Stimulated activated CD4-positive, alpha-beta T cell treated with anti-CD3 and anti-CD28 coated beads, Interleukin-1b, Interleukin-23, amount 100 ng/mL, for 24 hours (primary cell): ENCODE data around the gene ARMH2.
A peak's percentile ranks its signal among the peaks of the same experiment; 100 is the strongest.

Experiments used
- DNase-seq, 4 experiments: peaks; one replicate each; pipeline ENCODE4 v3.0.0-alpha.2; 2020; ENCODE audit warnings: low read depth in 4 of 4, low spot score in 1 of 4

ARMH2 gene

DNA sequence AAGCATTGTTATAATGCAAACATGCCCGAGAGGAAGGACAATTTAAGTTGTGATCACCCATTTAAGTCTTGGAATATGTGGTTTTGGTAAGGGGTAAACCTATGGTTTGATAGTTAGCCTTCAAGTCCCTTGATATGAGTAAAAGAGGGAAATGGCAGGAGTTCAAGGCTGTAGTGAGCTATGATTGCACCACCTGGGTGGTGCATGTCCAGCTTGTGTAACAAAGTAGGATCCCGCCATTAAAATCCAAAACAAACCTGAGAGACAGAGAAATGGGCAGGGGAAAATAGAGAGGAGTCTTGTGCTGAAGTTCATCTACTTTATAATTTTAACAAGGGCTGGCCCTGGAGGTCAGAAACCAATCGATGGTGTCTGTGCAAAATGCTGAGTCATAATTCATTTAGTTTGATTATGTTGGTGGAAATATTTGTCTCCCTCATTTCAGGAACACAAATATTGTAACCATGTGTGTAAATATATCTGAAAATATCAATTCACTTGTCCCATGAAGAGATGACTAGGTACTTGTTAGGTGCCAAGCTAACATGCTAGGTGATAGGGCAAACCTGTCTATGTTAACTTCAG, 23.2 kb upstream of the ARMH2 start:
- no peak for DNase-seq

DNA sequence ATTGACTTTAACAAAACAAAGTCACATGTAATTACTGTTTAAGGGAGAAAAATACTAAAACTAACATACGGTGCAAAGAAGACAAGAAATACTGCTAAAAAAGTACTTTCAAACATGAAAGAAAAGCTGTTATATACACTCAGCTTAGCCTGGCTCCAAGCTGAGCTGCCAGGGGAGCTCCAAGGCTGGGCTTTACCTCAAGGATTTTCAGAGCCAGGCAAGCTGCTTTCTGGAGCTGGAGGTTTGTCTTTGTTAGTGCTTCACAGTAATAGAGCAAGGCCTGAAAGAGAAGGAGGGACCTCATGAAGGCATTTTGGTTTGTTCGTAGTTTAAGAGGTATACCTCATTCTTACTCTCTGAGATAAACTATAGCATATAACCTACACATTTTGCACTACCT, 19.6 kb upstream of the ARMH2 start:
- DNase-seq = no peak

- no peak for DNase-seq
These were observed 11.0 kb upstream of the ARMH2 start for GRCh38 chr6:24809728-24810127.

DNA sequence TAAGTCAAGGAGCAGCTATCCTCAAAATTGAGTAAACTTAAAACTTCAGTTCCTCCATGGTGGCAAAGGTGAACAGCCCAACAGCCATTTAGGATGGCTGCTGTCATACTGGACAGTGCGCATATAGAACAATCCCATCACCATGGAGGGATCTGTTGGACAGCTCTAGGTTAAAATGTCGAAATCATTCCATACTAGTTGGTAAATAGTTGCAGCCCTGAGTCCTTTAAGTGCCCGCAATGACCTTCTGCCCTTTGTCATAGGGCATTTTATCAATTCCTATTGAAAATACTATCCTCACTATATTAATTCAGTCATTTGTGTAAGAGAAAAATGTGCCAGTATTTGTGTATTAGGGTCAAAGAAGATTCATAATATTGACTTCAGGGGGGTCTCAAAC, 8.9 kb upstream of the ARMH2 start:
- DNase-seq = no peak

DNA sequence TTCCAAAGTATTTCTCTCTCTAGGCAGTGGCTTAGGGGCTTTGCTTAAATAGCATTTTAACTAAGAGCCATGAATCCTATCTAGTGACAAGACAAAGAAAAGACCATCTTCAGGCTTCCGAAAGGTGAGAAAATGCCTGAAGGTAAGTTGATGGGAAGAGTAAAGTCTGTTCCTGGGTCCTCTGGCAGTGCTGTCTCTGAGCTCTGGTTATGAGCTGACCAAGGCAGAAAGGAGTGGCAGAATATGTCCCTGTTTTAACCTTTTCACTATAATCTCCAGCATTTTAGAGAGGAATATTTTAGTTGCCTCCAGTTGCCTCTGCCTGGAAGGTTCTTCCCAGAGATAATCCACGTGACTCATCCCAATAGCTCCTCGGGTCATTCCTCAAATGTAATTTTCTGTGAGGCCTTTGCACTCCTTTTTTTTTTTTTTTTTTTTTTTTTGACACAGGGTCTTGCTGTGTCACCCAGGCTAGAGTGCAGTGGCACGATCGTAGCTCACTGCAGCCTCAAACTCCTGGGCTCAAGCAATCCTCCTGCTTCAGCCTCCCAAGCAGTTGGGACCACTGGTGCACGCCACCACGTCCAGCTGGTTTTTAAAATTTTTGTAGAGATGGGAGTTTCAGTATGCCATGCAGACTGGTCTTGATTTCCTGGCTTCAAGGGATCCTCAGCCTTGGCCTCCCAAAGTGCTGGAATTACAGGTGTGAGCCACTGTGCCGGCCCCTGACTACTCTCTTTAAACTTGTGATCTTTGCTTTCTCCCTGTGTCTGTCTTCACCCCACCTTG, 3.7 kb upstream of the ARMH2 start:
- DNase-seq = no peak

DNA sequence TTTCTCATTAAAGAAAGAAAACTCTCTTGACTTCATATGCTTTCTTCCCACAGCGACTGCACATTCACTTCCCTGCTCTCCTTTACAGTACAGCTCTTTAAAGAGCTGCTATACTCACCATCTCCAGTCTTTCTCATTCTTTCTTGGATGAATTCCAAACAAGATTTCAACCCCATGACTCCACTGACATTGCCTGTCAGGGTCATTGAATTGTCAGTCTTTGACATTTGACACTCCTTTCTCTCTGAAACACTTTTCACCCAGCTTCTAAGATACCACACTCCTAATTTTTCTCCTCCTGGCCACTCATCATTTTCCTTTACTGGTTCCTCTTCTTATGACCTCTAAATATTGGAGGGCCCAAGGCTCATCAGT, 811 bp upstream of the ARMH2 start:
- no peak for DNase-seq

DNA sequence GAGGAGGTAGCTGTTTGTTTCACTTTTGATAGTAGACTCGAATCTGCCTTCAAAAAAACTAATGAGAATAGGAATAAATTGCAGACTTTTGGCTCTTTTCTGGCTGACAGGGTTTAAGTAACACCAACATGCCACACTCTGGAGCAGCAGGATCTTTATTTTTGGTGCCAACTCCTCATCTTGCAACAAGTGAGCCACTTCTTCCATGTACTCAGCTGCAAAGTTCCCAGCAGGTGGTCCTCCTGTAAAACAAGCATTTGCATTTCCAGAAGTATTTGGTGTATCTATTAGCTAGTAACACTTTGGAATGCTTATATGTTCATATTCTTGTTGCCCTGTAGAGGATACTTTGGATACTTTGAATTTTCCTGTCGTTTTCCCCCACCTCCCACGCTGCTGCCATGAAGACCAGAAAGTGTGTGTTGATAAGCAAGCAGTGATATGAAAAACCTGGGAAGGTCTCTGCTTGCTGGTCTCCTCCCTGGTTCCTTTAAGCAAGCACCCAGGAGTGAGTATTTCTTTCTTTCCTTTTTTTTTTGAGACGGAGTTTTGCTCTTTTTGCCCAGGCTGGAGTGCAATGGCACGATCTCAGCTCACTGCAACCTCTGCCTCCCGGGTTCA, 1.0 kb downstream of the ARMH2 start:
- no peak for DNase-seq

GRCh38 chr6:24796616-24797290, 2.0 kb downstream of the ARMH2 start:
- DNase-seq = peak in 1 of 4 experiments; percentile 7

- no peak for DNase-seq
These were observed 3.6 kb downstream of the ARMH2 start for GRCh38 chr6:24795106-24795505.

DNA sequence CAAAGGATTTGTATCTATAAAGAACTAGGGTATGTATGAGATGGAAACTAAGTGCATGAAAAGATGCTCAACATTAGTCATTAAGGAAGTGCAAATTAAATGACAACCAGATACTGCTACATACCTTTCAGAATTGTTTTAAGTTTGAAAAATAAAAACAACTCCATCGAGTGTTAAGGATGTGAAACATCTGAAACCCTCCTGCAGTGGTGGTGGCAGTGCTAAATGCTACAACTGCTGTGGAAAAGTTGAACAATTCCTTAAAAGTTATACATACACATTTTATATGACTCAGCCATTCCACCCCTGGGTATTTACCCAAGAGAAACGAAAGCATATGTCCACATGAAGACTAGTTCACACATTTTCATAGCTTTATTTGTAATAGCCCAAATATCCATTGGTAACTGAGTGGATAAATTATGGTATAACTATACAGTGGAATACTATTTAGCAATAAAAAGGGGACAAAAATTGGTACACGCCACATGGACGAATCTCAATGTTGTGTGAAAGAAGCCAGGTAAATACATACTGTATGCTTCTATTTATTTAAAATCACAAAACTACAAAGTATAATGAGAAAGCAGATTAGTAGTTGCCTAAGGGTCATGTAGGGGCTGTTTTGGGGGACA, 10.6 kb downstream of the ARMH2 start:
- DNase-seq = peak in 1 of 4 experiments; percentile 5

- no peak for DNase-seq
These were observed 18.5 kb downstream of the ARMH2 start for GRCh38 chr6:24780206-24780605.

DNA sequence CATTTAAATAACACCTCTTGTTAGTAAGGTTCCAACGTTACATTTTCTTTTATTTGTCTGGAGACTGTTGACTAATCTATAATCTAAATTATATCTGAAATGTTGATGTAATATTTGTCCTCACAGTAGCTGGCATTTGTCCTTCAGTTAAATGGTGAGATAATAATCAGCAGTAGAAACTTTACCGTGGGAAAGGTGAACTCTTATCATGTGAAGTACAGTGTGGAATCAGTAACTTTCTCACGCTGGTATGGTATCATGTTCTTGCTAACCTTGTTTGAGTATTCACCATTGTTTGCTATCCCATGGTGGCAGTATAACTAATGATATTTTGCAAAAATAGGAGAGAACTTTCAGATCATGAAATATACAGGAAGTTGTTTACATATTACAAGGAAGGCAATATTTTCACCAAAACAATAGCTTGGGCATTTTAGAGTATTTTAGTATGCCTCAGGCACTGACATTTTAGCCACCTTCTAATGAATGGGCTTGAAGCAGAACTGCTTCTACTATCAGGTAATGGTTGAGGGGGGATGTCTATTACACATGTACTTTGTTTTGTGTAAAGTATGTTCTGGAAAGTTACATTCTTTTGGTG, 19.2 kb downstream of the ARMH2 start:
- no peak for DNase-seq

DNA sequence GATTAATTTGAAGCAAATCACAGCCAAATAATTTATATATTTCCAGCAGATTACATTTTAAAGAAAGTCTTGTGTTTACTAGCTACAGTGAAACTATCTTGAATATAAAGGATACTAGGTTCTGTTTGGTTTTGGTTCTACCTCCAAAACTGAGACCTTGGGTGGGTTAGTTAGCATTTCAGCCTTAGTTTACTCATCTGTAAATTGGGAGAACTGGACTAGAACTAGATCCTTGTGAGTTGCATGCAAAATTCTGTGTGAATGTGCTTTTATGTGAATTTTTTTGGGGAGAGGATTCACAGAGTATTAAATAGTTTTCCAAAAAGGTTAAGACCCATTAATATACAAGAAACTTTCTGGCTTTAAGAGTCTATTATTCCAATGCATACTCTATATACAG, 19.8 kb downstream of the ARMH2 start:
- no peak for DNase-seq

DNA sequence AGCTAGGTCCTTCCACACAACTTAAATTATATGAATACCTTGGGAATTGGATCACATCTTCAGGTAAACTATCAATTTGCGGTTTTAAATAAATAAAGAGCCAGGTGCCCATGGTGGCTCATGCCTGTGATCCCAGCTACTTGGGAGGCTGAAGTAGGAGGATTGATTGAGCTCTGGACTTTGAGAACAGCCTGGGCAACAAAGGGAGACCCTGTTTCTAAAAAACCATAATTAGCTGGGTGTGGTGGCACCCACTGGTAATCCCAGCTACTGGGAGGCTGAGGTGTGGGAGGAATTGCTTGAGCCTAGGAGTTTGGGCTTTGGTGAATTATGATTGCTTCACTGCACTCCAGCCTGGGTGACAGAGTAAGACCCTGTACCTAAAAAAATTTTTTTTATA, 20.6 kb downstream of the ARMH2 start:
- no peak for DNase-seq

- DNase-seq = no peak
These were observed 21.5 kb downstream of the ARMH2 start for GRCh38 chr6:24777227-24777626.

- peak in 1 of 4 experiments; percentile 17 for DNase-seq
These were observed 23.1 kb downstream of the ARMH2 start for GRCh38 chr6:24775520-24776058.

- DNase-seq = peak; percentile 98 to 99 (median 98)
These were observed 23.8 kb downstream of the ARMH2 start, which contains the start of gene GMNN for GRCh38 chr6:24774696-24775519. TSS of gene GMNN (plus strand) at chr6:24774937. CDS start at chr6:24777247, 2,310 bp downstream.

DNA sequence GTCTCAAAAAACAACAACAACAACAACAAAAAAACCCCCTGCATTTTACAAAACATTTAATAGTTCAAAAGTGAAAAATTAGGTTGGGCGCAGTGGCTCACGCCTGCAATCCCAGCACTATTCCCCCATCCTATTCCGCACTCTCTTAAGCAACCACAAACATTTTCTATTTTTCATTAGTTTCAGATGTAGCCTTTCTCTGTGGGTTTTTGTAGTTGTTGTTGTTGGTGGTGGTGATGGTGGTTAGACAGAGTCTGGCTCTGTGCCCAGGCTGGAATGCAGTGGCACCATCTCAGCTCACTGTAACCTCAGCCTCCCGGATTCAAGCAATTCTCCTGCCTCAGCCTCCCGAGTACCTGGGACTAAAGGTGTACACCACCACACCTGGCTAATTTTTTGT, 30.4 kb downstream of the ARMH2 start:
- DNase-seq = no peak

GRCh38 chr6:24766680-24767462, 31.8 kb downstream of the ARMH2 start:
- DNase-seq = no peak
